K562 (cell line): ENCODE measurements around the gene PKLR.

ENCODE experiments used
- TF ChIP-seq, protein P1 (sequence below): fragments of 250-450 bp; sonication (Bioruptor Pico); IDR thresholded peaks from 2 replicates; pipeline ENCODE4 v1.8.0; 2021; ENCODE audit warnings: moderate library complexity, mild to moderate bottlenecking, inconsistent platforms
- TF ChIP-seq, protein P2 (sequence below): sonication (generic); formaldehyde crosslinking; IDR thresholded peaks from 2 replicates; pipeline ENCODE4 v1.8.1; 2023; ENCODE audit warnings: mild to moderate bottlenecking, missing genetic modification reagents
- TF ChIP-seq, protein P3 (sequence below), 3 experiments: IDR thresholded peaks in 2 of 3; conservative IDR thresholded peaks in 1 of 3; 2 replicates each; pipeline ENCODE4 v1.5.1; 2011 to 2012; ENCODE audit warnings: low read length in 3 of 3, mild to moderate bottlenecking in 3 of 3, control low read depth in 2 of 3, improper control_type of control experiment in 1 of 3, inconsistent platforms in 1 of 3, low read depth in 1 of 3, mixed read lengths in 1 of 3, moderate library complexity in 1 of 3; ENCODE audit not compliant: insufficient read depth in 2 of 3

DNA sequence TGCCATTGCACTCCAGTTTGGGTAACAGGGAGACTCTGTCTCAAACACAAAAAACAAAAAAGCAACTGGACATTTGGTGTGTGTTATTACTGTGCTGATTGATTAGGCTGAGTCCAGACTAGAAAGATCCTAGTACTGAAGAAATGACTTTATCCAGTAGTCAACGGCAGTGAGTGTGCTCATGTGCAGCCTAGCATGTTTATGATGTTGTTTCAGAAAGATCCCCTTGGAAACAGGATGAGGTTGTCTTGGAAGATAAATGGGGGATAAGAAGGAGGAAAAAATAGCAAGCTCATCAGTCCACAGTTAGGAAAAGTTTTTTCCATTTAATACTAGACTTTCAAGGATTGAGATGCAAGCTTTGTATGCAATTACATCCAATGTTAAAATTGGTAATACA lies 33.7 kb upstream of the PKLR start:
- TF ChIP-seq, protein P1, sequence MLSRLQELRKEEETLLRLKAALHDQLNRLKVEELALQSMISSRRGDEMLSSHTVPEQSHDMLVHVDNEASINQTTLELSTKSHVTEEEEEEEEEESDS (CRISPR knock-in tag): no peak
- TF ChIP-seq, protein P2, sequence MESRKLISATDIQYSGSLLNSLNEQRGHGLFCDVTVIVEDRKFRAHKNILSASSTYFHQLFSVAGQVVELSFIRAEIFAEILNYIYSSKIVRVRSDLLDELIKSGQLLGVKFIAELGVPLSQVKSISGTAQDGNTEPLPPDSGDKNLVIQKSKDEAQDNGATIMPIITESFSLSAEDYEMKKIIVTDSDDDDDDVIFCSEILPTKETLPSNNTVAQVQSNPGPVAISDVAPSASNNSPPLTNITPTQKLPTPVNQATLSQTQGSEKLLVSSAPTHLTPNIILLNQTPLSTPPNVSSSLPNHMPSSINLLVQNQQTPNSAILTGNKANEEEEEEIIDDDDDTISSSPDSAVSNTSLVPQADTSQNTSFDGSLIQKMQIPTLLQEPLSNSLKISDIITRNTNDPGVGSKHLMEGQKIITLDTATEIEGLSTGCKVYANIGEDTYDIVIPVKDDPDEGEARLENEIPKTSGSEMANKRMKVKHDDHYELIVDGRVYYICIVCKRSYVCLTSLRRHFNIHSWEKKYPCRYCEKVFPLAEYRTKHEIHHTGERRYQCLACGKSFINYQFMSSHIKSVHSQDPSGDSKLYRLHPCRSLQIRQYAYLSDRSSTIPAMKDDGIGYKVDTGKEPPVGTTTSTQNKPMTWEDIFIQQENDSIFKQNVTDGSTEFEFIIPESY (CRISPR knock-in tag): no peak
- TF ChIP-seq, protein P3, sequence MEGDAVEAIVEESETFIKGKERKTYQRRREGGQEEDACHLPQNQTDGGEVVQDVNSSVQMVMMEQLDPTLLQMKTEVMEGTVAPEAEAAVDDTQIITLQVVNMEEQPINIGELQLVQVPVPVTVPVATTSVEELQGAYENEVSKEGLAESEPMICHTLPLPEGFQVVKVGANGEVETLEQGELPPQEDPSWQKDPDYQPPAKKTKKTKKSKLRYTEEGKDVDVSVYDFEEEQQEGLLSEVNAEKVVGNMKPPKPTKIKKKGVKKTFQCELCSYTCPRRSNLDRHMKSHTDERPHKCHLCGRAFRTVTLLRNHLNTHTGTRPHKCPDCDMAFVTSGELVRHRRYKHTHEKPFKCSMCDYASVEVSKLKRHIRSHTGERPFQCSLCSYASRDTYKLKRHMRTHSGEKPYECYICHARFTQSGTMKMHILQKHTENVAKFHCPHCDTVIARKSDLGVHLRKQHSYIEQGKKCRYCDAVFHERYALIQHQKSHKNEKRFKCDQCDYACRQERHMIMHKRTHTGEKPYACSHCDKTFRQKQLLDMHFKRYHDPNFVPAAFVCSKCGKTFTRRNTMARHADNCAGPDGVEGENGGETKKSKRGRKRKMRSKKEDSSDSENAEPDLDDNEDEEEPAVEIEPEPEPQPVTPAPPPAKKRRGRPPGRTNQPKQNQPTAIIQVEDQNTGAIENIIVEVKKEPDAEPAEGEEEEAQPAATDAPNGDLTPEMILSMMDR (IDR thresholded peaks at IDR 0.05 in 2 of 3, conservative IDR thresholded peaks at IDR 0.05 in 1 of 3; ENCODE audit: insufficient read depth in 2 of 3, low read depth in 1 of 3, low read length in 3 of 3): no peak
